Breast epithelium (tissue), 4 donors: ENCODE results near the gene ST7. TPM values are rescaled to one million over a fixed set of nuclear protein-coding genes. Genes with fewer than 3 reads are reported as not detected.

Experiments
- DNase-seq, 2 donors: peaks; one replicate each; pipeline ENCODE4 v3.0.0-alpha.2; 2019; ENCODE audit warnings: low spot score in 2 of 2
- H3K27ac ChIP-seq, 2 donors: fragments of 200-600 bp; sonication (generic) in 1 of 2; one replicate each; pipeline ENCODE4 v1.5.1; 2016 to 2019; ENCODE audit warnings: mild to moderate bottlenecking in 1 of 2
- H3K27me3 ChIP-seq, 2 donors: fragments of 200-600 bp; sonication (generic) in 1 of 2; one replicate each; pipeline versions ENCODE4 v1.5.1 to v1.6.0; 2017 to 2019; ENCODE audit warnings: control low read depth in 1 of 2, mild to moderate bottlenecking in 1 of 2
- H3K36me3 ChIP-seq: fragments of 200-600 bp; one replicate; pipeline ENCODE4 v1.5.1; 2019
- H3K4me1 ChIP-seq, 2 donors: fragments of 200-600 bp; sonication (generic); one replicate each; pipeline ENCODE4 v1.5.1; 2016 to 2019; ENCODE audit warnings: control low read depth in 1 of 2
- H3K4me3 ChIP-seq, 3 donors: fragments of 200-600 bp; sonication (generic); 1 replicate in 2 of 3; 2 replicates in 1 of 3; pipeline ENCODE4 v1.5.1; 2016 to 2019; ENCODE audit warnings: mild to moderate bottlenecking in 3 of 3, moderate library complexity in 2 of 3
- H3K9me3 ChIP-seq, 2 donors: fragments of 200-600 bp; sonication (generic) in 1 of 2; one replicate each; pipeline ENCODE4 v1.5.1; 2016 to 2019; ENCODE audit warnings: control low read depth in 1 of 2
- CTCF ChIP-seq, 3 donors: fragments of 450-650 bp; IDR thresholded peaks; one replicate each; pipeline ENCODE4 v1.5.1; 2016 to 2017; ENCODE audit warnings: antibody characterized with exemption in 3 of 3, mild to moderate bottlenecking in 3 of 3, moderate library complexity in 3 of 3
- POLR2A ChIP-seq: fragments of 450-650 bp; IDR thresholded peaks from one replicate; pipeline ENCODE4 v1.6.1; 2016; ENCODE audit warnings: antibody characterized with exemption, mild to moderate bottlenecking, moderate library complexity
- POLR2AphosphoS5 ChIP-seq, 3 donors: sonication (generic); formaldehyde crosslinking; IDR thresholded peaks; one replicate each; pipeline ENCODE4 v1.6.1; 2017; ENCODE audit warnings: antibody characterized with exemption in 3 of 3
- intact Hi-C: fragments of 100-400 bp; cut with DNase I; formaldehyde crosslinking; loops from one replicate; pipeline ENCODE4 v1.15.1; 2023; ENCODE audit warnings: low total_unique reads
- total RNA-seq, 3 donors: library from RNA; depleted of rRNA; stranded (reverse); fragments of >200 nt; gene quantifications; one replicate each; pipeline ENCODE4 v1.1.0, GENCODE V29; 2016

The ST7 gene
- total RNA-seq, 3 donors from 2014 or later, result 24.3 to 41.4 (median 27.5) TPM

GRCh38 chr7:117082647-117083046 lies 129.3 kb downstream of the ST7 start:
- Histone ChIP-seq H3K36me3 (no peaks in the 10 kb centered on the region), H3K27me3 (no peaks in the 10 kb centered on the region), H3K4me1 (no peaks in the 10 kb centered on the region), H3K9me3 (no peaks in the 10 kb centered on the region), H3K27ac (no peak overlapping the region), H3K4me3 (no peak overlapping the region)
- DNase-seq, result no peak
- intact Hi-C loops, result no loop called here
- TF ChIP-seq CTCF (IDR thresholded peaks at IDR 0.05), result no peak
- TF ChIP-seq POLR2AphosphoS5 (IDR thresholded peaks at IDR 0.05), result no peak
- TF ChIP-seq POLR2A, result no peak

- intact Hi-C loops, result no loop called here
- Histone ChIP-seq H3K27me3 (no peaks in the 10 kb centered on the region), H3K4me1 (no peaks in the 10 kb centered on the region), H3K9me3 (no peaks in the 10 kb centered on the region), H3K27ac (no peak overlapping the region), H3K4me3 (no peak overlapping the region), H3K36me3 (no peaks in the 10 kb centered on the region)
- DNase-seq, result no peak
- TF ChIP-seq POLR2A, result no peak
- no peak for TF ChIP-seq POLR2AphosphoS5 (IDR thresholded peaks at IDR 0.05)
- TF ChIP-seq CTCF (IDR thresholded peaks at IDR 0.05), result no peak
Measured at GRCh38 chr7:117083648-117084047, 130.3 kb downstream of the ST7 start.

GRCh38 chr7:117084286-117084685 lies 131.0 kb downstream of the ST7 start:
- Histone ChIP-seq H3K9me3 (no peaks in the 10 kb centered on the region), H3K4me3 (no peak overlapping the region), H3K4me1 (no peaks in the 10 kb centered on the region), H3K27ac (no peak overlapping the region), H3K36me3 (no peaks in the 10 kb centered on the region), H3K27me3 (no peaks in the 10 kb centered on the region)
- intact Hi-C loops, result no loop called here
- TF ChIP-seq POLR2AphosphoS5 (IDR thresholded peaks at IDR 0.05) (no peak), CTCF (IDR thresholded peaks at IDR 0.05) (no peak), POLR2A (no peak)
- no peak for DNase-seq

- DNase-seq, result no peak
- H3K36me3 ChIP-seq, result no peaks in the 10 kb centered on the region
- no peaks in the 10 kb centered on the region for H3K4me1 ChIP-seq
- H3K27ac ChIP-seq, result no peak overlapping the region
- intact Hi-C loops, result no loop called here
- no peak for TF ChIP-seq CTCF (IDR thresholded peaks at IDR 0.05)
- no peak for TF ChIP-seq POLR2A
- H3K9me3 ChIP-seq, result no peaks in the 10 kb centered on the region
- no peak overlapping the region for H3K4me3 ChIP-seq
- H3K27me3 ChIP-seq, result no peaks in the 10 kb centered on the region
Measured at GRCh38 chr7:117085275-117085674, 132.0 kb downstream of the ST7 start.

- Histone ChIP-seq H3K27ac (no peak overlapping the region), H3K4me1 (no peaks in the 10 kb centered on the region), H3K36me3 (no peaks in the 10 kb centered on the region), H3K9me3 (no peaks in the 10 kb centered on the region), H3K27me3 (no peaks in the 10 kb centered on the region), H3K4me3 (no peak overlapping the region)
- TF ChIP-seq POLR2A, result no peak
- TF ChIP-seq POLR2AphosphoS5 (IDR thresholded peaks at IDR 0.05), result no peak
- no peak for TF ChIP-seq CTCF (IDR thresholded peaks at IDR 0.05)
- DNase-seq, result no peak
- intact Hi-C loops, result no loop called here
Measured at GRCh38 chr7:117085769-117086463, 132.6 kb downstream of the ST7 start.
